ENCODE data around the gene DISP3. TPM values are rescaled to one million over a fixed set of nuclear protein-coding genes. Genes with fewer than 3 reads are reported as not detected.

The DISP3 gene
- total and polyA plus RNA-seq, 9 donors = 0.08 to 0.36 (median 0.23) TPM; not detected in 5

- H3K4me3 ChIP-seq = no peak overlapping the region
- H3K27ac ChIP-seq = no peak overlapping the region
- no peak for TF ChIP-seq POLR2A (IDR thresholded peaks at IDR 0.05)
- no peak for TF ChIP-seq EP300 (IDR thresholded peaks at IDR 0.05)
- no peak for TF ChIP-seq CTCF (IDR thresholded peaks at IDR 0.05)
- WGBS, 3 donors = 87 to 90% (median 90%) methylated on average over 33 of the region's 33 CpGs
- DNase-seq = no peak
- H3K27me3 ChIP-seq = no peaks in the 10 kb centered on the region
- intact Hi-C loops (cut with DNase I) = no loop called here
- no peaks in the 10 kb centered on the region for H3K4me1 ChIP-seq (ENCODE audit: insufficient read depth)
- H3K36me3 ChIP-seq = no peaks in the 10 kb centered on the region
- no peaks in the 10 kb centered on the region for H3K9me3 ChIP-seq
Measured at GRCh38 chr1:11535761-11536572, 57.0 kb downstream of the DISP3 start.

GRCh38 chr1:11536573-11537379 is 57.8 kb downstream of the DISP3 start:
- no peak for TF ChIP-seq POLR2A (IDR thresholded peaks at IDR 0.05)
- no peak for TF ChIP-seq CTCF (IDR thresholded peaks at IDR 0.05)
- TF ChIP-seq EP300 (IDR thresholded peaks at IDR 0.05) = no peak
- Histone ChIP-seq H3K27me3 (no peaks in the 10 kb centered on the region), H3K4me1 (ENCODE audit: insufficient read depth) (no peaks in the 10 kb centered on the region), H3K9me3 (no peaks in the 10 kb centered on the region), H3K27ac (no peak overlapping the region), H3K36me3 (no peaks in the 10 kb centered on the region), H3K4me3 (no peak overlapping the region)
- WGBS, 3 donors = 79 to 80% (median 79%) methylated on average over 25 to 26 of the region's 26 CpGs
- DNase-seq = no peak
- intact Hi-C loops (cut with DNase I) = no loop called here

DNA sequence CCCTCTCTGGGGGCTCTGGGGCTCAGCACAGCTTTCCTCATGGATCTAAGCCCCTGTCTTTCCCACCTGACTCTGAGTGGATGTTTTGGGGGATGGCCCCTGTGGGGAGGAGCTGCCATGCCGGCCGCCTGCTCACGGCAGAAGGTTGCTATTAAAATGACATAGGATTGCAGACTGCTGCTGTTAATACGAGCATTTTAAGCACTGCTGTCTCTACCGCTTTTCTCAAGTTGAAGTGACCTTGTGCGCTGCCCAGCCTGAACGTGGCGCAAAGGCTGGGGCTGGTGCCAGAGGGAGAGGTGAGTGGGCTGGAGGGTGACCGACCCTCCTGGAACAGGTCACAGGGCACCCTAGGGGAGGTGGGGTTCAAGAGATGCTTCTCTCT is 58.4 kb downstream of the DISP3 start:
- WGBS, 3 donors = 43 to 45% (median 43%) methylated on average over 9 of the region's 9 CpGs
- Histone ChIP-seq H3K9me3 (no peaks in the 10 kb centered on the region), H3K27ac (no peak overlapping the region), H3K36me3 (no peaks in the 10 kb centered on the region), H3K27me3 (no peaks in the 10 kb centered on the region), H3K4me3 (no peak overlapping the region), H3K4me1 (ENCODE audit: insufficient read depth) (no peaks in the 10 kb centered on the region)
- no peak for DNase-seq
- intact Hi-C loops (cut with DNase I) = no loop called here
- TF ChIP-seq CTCF (IDR thresholded peaks at IDR 0.05) (no peak), POLR2A (IDR thresholded peaks at IDR 0.05) (no peak), EP300 (IDR thresholded peaks at IDR 0.05) (no peak)

GRCh38 chr1:11537854-11538591 is 59.1 kb downstream of the DISP3 start:
- no peak for DNase-seq
- Histone ChIP-seq H3K4me3 (no peak overlapping the region), H3K27ac (no peak overlapping the region), H3K9me3 (no peaks in the 10 kb centered on the region), H3K4me1 (ENCODE audit: insufficient read depth) (no peaks in the 10 kb centered on the region), H3K27me3 (no peaks in the 10 kb centered on the region), H3K36me3 (no peaks in the 10 kb centered on the region)
- WGBS, 3 donors = 84 to 91% (median 85%) methylated on average over 14 of the region's 14 CpGs
- TF ChIP-seq EP300 (IDR thresholded peaks at IDR 0.05) = no peak
- TF ChIP-seq CTCF (IDR thresholded peaks at IDR 0.05) = no peak
- TF ChIP-seq POLR2A (IDR thresholded peaks at IDR 0.05) = no peak
- intact Hi-C loops (cut with DNase I) = no loop called here

All from ovary (tissue), 9 donors.